Stomach (tissue), 9 donors: Measurements from ENCODE around the gene GLRX. TPM values are rescaled to one million over a fixed set of nuclear protein-coding genes. Genes with fewer than 3 reads are reported as not detected.

ENCODE experiments used
- DNase-seq, 2 donors: peaks; one replicate each; pipeline versions ENCODE4 v3.0.0 to v3.0.0-alpha.2; 2013 to 2019
- H3K27ac ChIP-seq, 5 donors: fragments of 200-600 bp in 4 of 5; sonication (generic) in 4 of 5; one replicate each; pipeline ENCODE4 v1.5.1; 2013 to 2019; ENCODE audit warnings: mild to moderate bottlenecking in 1 of 5, moderate library complexity in 1 of 5
- H3K27me3 ChIP-seq, 3 donors: fragments of 200-600 bp; sonication (generic); one replicate each; pipeline ENCODE4 v1.5.1; 2017 to 2019; ENCODE audit warnings: mixed run types in 1 of 3
- H3K36me3 ChIP-seq, 4 donors: fragments of 200-600 bp; sonication (generic); 1 replicate in 3 of 4; 2 replicates in 1 of 4; pipeline ENCODE4 v1.5.1; 2016 to 2019
- H3K4me1 ChIP-seq, 4 donors: fragments of 200-600 bp; sonication (generic); one replicate each; pipeline ENCODE4 v1.5.1; 2016 to 2019
- H3K4me3 ChIP-seq, 4 donors: fragments of 200-600 bp; sonication (generic) in 3 of 4; one replicate each; pipeline ENCODE4 v1.5.1; 2016 to 2019; ENCODE audit warnings: mild to moderate bottlenecking in 1 of 4
- H3K9me3 ChIP-seq, 4 donors: fragments of 200-600 bp; sonication (generic); one replicate each; pipeline ENCODE4 v1.5.1; 2016 to 2019
- CTCF ChIP-seq, 7 experiments: fragments of 450-650 bp in 4 of 7; fragments of 200-600 bp in 3 of 7; sonication (generic) in 3 of 7; IDR thresholded peaks; one replicate each; pipeline ENCODE4 v1.5.1; 2016 to 2019; ENCODE audit warnings: antibody characterized with exemption in 7 of 7, control low read depth in 2 of 7, mild to moderate bottlenecking in 1 of 7
- EP300 ChIP-seq: sonication (generic); formaldehyde crosslinking; IDR thresholded peaks from one replicate; pipeline ENCODE4 v1.6.1; 2017; ENCODE audit warnings: antibody characterized with exemption
- POLR2A ChIP-seq, 4 donors: fragments of 450-650 bp; IDR thresholded peaks; one replicate each; pipeline ENCODE4 v1.6.1; 2016; ENCODE audit warnings: antibody characterized with exemption in 4 of 4, control low read depth in 2 of 4, mild to moderate bottlenecking in 1 of 4, moderate library complexity in 1 of 4
- POLR2AphosphoS5 ChIP-seq, 3 donors: sonication (generic); formaldehyde crosslinking; IDR thresholded peaks; one replicate each; pipeline ENCODE4 v1.6.1; 2016; ENCODE audit warnings: antibody characterized with exemption in 3 of 3
- WGBS, 5 donors: extraction: QIAGEN DNeasy Blood & Tissue Kit in 3 of 5; methylation state at CpG; one replicate each; pipeline versions ENCODE4 v1.1.5 to v1.1.7; 2013 to 2018; 5-methylcytosine and 5-hydroxymethylcytosine counted together
- intact Hi-C: fragments of 100-400 bp; cut with DNase I; formaldehyde crosslinking; loops from one replicate; pipeline ENCODE4 v1.15.1; 2023; ENCODE audit warnings: low total_unique reads
- polyA plus RNA-seq, 3 donors: library from polyadenylated mRNA; stranded (reverse); fragments of 200-250 nt; gene quantifications; one replicate each; pipeline ENCODE4 v1.2.3, GENCODE V29; 2013
- total RNA-seq, 5 donors: library from RNA; depleted of rRNA; stranded (reverse); fragments of >200 nt; gene quantifications; one replicate each; pipeline versions ENCODE4 v1.1.0 to v1.2.3, GENCODE V29; 2014 to 2016
- donor health status: healthy with polysubstance abuse.
- donor health status: Bipolar disorder and iron deficiency.
- donor health status: healthy.

GLRX gene
- total and polyA plus RNA-seq, 8 donors = 11.3 to 211 (median 29.7) TPM

DNA sequence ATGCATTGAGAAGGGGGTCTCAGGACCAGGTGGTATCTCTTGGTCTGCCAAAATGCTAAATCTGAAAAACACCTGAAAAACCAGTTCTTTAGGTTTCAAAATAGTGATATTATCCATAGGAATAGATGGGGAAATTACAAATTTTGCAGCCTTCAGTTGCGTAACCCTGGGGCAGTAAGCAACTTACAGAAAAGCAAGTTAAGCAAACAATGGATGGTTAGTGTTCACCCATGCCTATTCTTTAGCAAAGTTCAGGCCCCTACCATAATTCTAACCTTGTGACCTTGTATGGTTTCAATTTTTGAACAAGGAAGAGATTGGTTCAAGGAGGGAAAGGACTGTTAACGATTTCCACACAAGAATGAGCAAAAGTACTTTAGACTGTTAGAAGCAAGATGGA, 24.5 kb downstream of the GLRX start:
- Histone ChIP-seq H3K27me3 (no peaks in the 10 kb centered on the region), H3K9me3 (no peaks in the 10 kb centered on the region), H3K36me3 (peaks cover 0 to 23% (median 17%) of the 10 kb centered on the region in 4 donors), H3K27ac (no peak overlapping the region), H3K4me3 (no peak overlapping the region), H3K4me1 (peaks cover 0 to 13% (median 5%) of the 10 kb centered on the region in 4 donors)
- DNase-seq = no peak
- WGBS, 5 donors = 89 to 97% (median 95%) methylated on average over 2 of the region's 2 CpGs
- TF ChIP-seq POLR2A (IDR thresholded peaks at IDR 0.05) = no peak
- intact Hi-C loops = no loop called here

DNA sequence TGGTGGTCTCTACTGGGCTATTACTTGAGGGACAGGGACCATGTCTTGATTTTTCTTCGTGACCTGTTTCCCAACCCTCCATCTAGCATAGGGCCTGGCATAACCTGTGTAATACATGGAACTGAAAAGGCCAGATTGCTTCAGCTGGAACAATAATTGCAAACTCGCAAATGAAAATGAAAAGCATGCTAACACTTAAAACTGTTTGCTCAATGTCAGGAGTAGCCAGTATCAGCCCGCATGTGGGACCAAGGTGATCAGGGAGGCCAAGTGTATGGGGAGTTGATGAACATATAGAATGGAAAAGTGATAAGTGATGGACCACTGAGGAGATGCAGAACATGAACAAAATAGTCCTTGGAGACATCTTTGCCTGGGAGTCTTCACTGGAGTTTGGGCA, 25.2 kb downstream of the GLRX start:
- intact Hi-C loops = no loop called here
- Histone ChIP-seq H3K4me1 (peaks cover 0 to 12% (median 5%) of the 10 kb centered on the region in 4 donors), H3K9me3 (no peaks in the 10 kb centered on the region), H3K27me3 (no peaks in the 10 kb centered on the region), H3K27ac (no peak overlapping the region), H3K4me3 (no peak overlapping the region), H3K36me3 (peaks cover 0 to 30% (median 20%) of the 10 kb centered on the region in 4 donors)
- TF ChIP-seq EP300 (no peak), POLR2AphosphoS5 (IDR thresholded peaks at IDR 0.05) (no peak), CTCF (IDR thresholded peaks at IDR 0.05) (no peak), POLR2A (IDR thresholded peaks at IDR 0.05) (no peak)
- no peak for DNase-seq
- WGBS, 5 donors = 92 to 96% (median 94%) methylated on average over 3 of the region's 3 CpGs

DNA sequence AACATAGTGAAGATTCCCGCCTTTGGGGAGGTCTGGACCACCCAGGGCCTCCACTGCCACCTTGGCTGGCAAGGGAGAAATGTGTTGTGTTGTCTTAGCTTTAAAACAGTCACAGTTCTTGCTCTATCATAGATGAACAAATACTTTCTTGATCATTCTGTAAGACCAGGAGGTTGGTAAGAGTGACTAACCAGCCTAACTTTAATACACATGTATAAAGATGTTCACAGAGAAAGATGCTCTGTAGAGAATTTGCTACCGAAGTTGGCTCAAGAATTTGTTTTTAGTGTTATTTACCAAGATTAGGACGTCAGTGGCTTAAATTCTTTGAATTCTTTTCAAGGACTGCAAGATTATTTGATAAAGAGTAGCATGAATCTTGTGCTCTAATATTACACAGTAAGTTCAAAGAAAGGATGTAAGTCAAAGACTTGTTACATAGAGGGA, 28.4 kb downstream of the GLRX start:
- no peaks in the 10 kb centered on the region for H3K4me1 ChIP-seq
- peaks cover 0 to 59% (median 43%) of the 10 kb centered on the region in 4 donors for H3K36me3 ChIP-seq
- 46 to 66% (median 54%) methylated on average over 3 of the region's 3 CpGs for WGBS, 5 donors
- TF ChIP-seq POLR2A (IDR thresholded peaks at IDR 0.05) = no peak
- no peak for TF ChIP-seq CTCF (IDR thresholded peaks at IDR 0.05)
- no peak for TF ChIP-seq EP300
- TF ChIP-seq POLR2AphosphoS5 (IDR thresholded peaks at IDR 0.05) = no peak
- intact Hi-C loops = no loop called here
- DNase-seq = no peak
- no peaks in the 10 kb centered on the region for H3K9me3 ChIP-seq
- H3K27ac ChIP-seq = no peak overlapping the region
- H3K27me3 ChIP-seq = no peaks in the 10 kb centered on the region
- no peak overlapping the region for H3K4me3 ChIP-seq

DNA sequence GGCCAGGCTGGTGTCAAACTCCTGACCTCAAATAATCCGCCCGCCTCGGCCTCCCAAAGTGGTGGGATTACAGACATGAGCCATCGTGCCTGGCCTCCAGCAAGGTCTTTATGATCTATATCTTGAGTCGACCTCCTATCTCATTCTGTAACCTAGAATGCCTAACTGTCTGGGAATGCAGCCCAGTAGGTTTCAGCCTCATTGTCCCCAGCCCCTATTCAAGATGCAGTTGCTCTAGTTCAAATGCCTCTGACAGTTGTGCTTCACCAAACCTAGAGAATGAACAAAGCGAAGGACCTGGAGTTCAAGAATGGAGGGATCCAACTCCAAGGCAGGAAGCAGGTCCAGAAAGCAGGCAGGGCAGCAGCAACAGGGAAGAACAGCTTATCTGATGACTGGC, 30.8 kb downstream of the GLRX start:
- Histone ChIP-seq H3K9me3 (no peaks in the 10 kb centered on the region), H3K4me3 (no peak overlapping the region), H3K27me3 (no peaks in the 10 kb centered on the region), H3K4me1 (no peaks in the 10 kb centered on the region), H3K36me3 (peaks cover 4 to 70% (median 57%) of the 10 kb centered on the region in 4 donors), H3K27ac (no peak overlapping the region)
- TF ChIP-seq POLR2AphosphoS5 (IDR thresholded peaks at IDR 0.05) (no peak), EP300 (no peak), CTCF (IDR thresholded peaks at IDR 0.05) (no peak), POLR2A (IDR thresholded peaks at IDR 0.05) (no peak)
- intact Hi-C loops = no loop called here
- WGBS, 5 donors = 84 to 93% (median 86%) methylated on average over 6 of the region's 6 CpGs
- no peak for DNase-seq

- 90 to 96% (median 92%) methylated on average over 8 of the region's 8 CpGs for WGBS, 5 donors
- no peak overlapping the region for H3K27ac ChIP-seq
- no peaks in the 10 kb centered on the region for H3K27me3 ChIP-seq
- peaks cover 6 to 79% (median 56%) of the 10 kb centered on the region in 4 donors for H3K36me3 ChIP-seq
- intact Hi-C loops = loop anchor here (10.0 kb wide), 2 partner anchors 56 to 144 kb away; partner anchors contain the start of gene RFESD
- H3K4me1 ChIP-seq = peaks cover 0 to 15% (median 3%) of the 10 kb centered on the region in 4 donors
- H3K9me3 ChIP-seq = no peaks in the 10 kb centered on the region
- no peak for DNase-seq
- no peak overlapping the region for H3K4me3 ChIP-seq
- TF ChIP-seq POLR2AphosphoS5 (IDR thresholded peaks at IDR 0.05) (no peak), EP300 (no peak), POLR2A (IDR thresholded peaks at IDR 0.05) (no peak), CTCF (IDR thresholded peaks at IDR 0.05) (no peak)
Observed at GRCh38 chr5:95788493-95788892, 34.0 kb downstream of the GLRX start.
